ENCODE results near the gene CCDC85C. TPM values are rescaled to one million over a fixed set of nuclear protein-coding genes. Genes with fewer than 3 reads are reported as not detected.
A peak's percentile ranks its signal among the peaks of the same experiment; 100 is the strongest.

Gene CCDC85C
- total and polyA plus RNA-seq, 4 experiments from 2014 or later: 0.36 to 14.4 (median 7.9) TPM

- Histone ChIP-seq H3K4me3 (ENCODE audit: low read length in 2 of 2) (no peak overlapping the region), H3K36me3 (ENCODE audit: insufficient read depth, low read length) (no peaks in the 10 kb centered on the region), H3K27ac (ENCODE audit: low read depth, low read length) (no peak overlapping the region), H3K4me1 (ENCODE audit: insufficient read depth, low read length) (no peaks in the 10 kb centered on the region), H3K9me3 (ENCODE audit: control insufficient read depth in 1 of 2, low read length in 2 of 2) (no peaks in the 10 kb centered on the region), H3K27me3 (ENCODE audit: insufficient read depth, low read length) (no peaks in the 10 kb centered on the region)
- Mint-ChIP-seq H3K4me3 (no peak overlapping the region), H3K27me3 (peaks cover 8 to 9% of the 10 kb centered on the region in 2 donors), H3K4me1 (peaks cover 0 to 9% (median under 1%) of the 10 kb centered on the region in 4 donors), H3K9me3 (no peaks in the 10 kb centered on the region), H3K36me3 (no peaks in the 10 kb centered on the region), H3K27ac (no peak overlapping the region)
- intact Hi-C loops (cut with micrococcal nuclease): no loop called here
- no peak for DNase-seq
- POLR2A ChIA-PET (ENCODE audit: partially characterized antibody): no interaction called here
- CTCF ChIA-PET (ENCODE audit: partially characterized antibody): no interaction called here
Observed at GRCh38 chr14:99611646-99612045, 7.6 kb upstream of the CCDC85C start.

GRCh38 chr14:99609245-99610170 is 5.5 kb upstream of the CCDC85C start:
- Mint-ChIP-seq H3K4me3 (no peak overlapping the region), H3K27ac (peak overlapping the region in 2 of 7 donors; percentile 9 to 10), H3K9me3 (no peaks in the 10 kb centered on the region), H3K27me3 (peaks cover 2% of the 10 kb centered on the region in 2 donors), H3K36me3 (no peaks in the 10 kb centered on the region), H3K4me1 (peaks cover 5 to 17% (median 11%) of the 10 kb centered on the region in 4 donors)
- Histone ChIP-seq H3K27me3 (ENCODE audit: insufficient read depth, low read length) (no peaks in the 10 kb centered on the region), H3K27ac (ENCODE audit: low read depth, low read length) (no peak overlapping the region), H3K36me3 (ENCODE audit: insufficient read depth, low read length) (no peaks in the 10 kb centered on the region), H3K4me3 (ENCODE audit: low read length in 2 of 2) (no peak overlapping the region), H3K9me3 (ENCODE audit: control insufficient read depth in 1 of 2, low read length in 2 of 2) (no peaks in the 10 kb centered on the region), H3K4me1 (ENCODE audit: insufficient read depth, low read length) (peaks cover 10% of the 10 kb centered on the region)
- CTCF ChIA-PET (ENCODE audit: partially characterized antibody): interaction anchor here (0.7 to 0.9 kb wide), 2 partner anchors 12 to 19 kb away, joined by 3 read pairs; no protein-coding TSS in a partner anchor
- POLR2A ChIA-PET (ENCODE audit: partially characterized antibody): no interaction called here
- DNase-seq: no peak
- intact Hi-C loops (cut with micrococcal nuclease): loop anchor here (10.0 kb wide), 1 partner anchor 185 kb away; the partner anchor contains the start of gene EML1

- no peak overlapping the region for H3K4me3 ChIP-seq (ENCODE audit: low read length in 2 of 2)
- no peaks in the 10 kb centered on the region for H3K27me3 ChIP-seq (ENCODE audit: insufficient read depth, low read length)
- ChIA-PET POLR2A (ENCODE audit: partially characterized antibody) (no interaction called here), CTCF (ENCODE audit: partially characterized antibody) (no interaction called here)
- Mint-ChIP-seq H3K4me1 (peaks cover 5 to 17% (median 11%) of the 10 kb centered on the region in 4 donors), H3K4me3 (peak overlapping the region in 1 of 8 donors; percentile 35), H3K9me3 (no peaks in the 10 kb centered on the region), H3K36me3 (no peaks in the 10 kb centered on the region), H3K27ac (no peak overlapping the region), H3K27me3 (no peaks in the 10 kb centered on the region)
- intact Hi-C loops (cut with micrococcal nuclease): loop anchor here (10.0 kb wide), 1 partner anchor 186 kb away; the partner anchor contains the start of gene EML1
- peaks cover 10% of the 10 kb centered on the region for H3K4me1 ChIP-seq (ENCODE audit: insufficient read depth, low read length)
- DNase-seq: no peak
- no peaks in the 10 kb centered on the region for H3K9me3 ChIP-seq (ENCODE audit: control insufficient read depth in 1 of 2, low read length in 2 of 2)
- H3K36me3 ChIP-seq (ENCODE audit: insufficient read depth, low read length): no peaks in the 10 kb centered on the region
- H3K27ac ChIP-seq (ENCODE audit: low read depth, low read length): no peak overlapping the region
Observed at GRCh38 chr14:99608591-99608990, 4.6 kb upstream of the CCDC85C start.

- Mint-ChIP-seq H3K4me1 (peaks cover 18 to 32% (median 25%) of the 10 kb centered on the region in 4 donors), H3K9me3 (no peaks in the 10 kb centered on the region), H3K36me3 (no peaks in the 10 kb centered on the region), H3K4me3 (peak overlapping the region in 3 of 8 donors; percentile 7 to 49 (median 17)), H3K27ac (peak overlapping the region in 2 of 7 donors; percentile 61 to 84), H3K27me3 (no peaks in the 10 kb centered on the region)
- Histone ChIP-seq H3K9me3 (ENCODE audit: control insufficient read depth in 1 of 2, low read length in 2 of 2) (no peaks in the 10 kb centered on the region), H3K27ac (ENCODE audit: low read depth, low read length) (no peak overlapping the region), H3K36me3 (ENCODE audit: insufficient read depth, low read length) (no peaks in the 10 kb centered on the region), H3K4me1 (ENCODE audit: insufficient read depth, low read length) (peaks cover 28% of the 10 kb centered on the region), H3K4me3 (ENCODE audit: low read length in 2 of 2) (no peak overlapping the region), H3K27me3 (ENCODE audit: insufficient read depth, low read length) (no peaks in the 10 kb centered on the region)
- CTCF ChIA-PET (ENCODE audit: partially characterized antibody): interaction anchor here (1.1 to 1.5 kb wide), 4 partner anchors 12 to 22 kb away, joined by 3 to 4 read pairs (median 4); no protein-coding TSS in a partner anchor
- POLR2A ChIA-PET (ENCODE audit: partially characterized antibody): interaction anchor here (1.0 to 3.7 kb wide), 4 partner anchors 12 to 125 kb away, joined by 3 to 41 read pairs (median 26); partner anchors contain the start of genes CCNK, CYP46A1 and SETD3
- intact Hi-C loops (cut with micrococcal nuclease): loop anchor here (10.0 kb wide), 1 partner anchor 188 kb away; the partner anchor contains the start of gene EML1
- no peak for DNase-seq
Observed at GRCh38 chr14:99606359-99606758, 2.4 kb upstream of the CCDC85C start.

GRCh38 chr14:99605299-99605961 is 1.4 kb upstream of the CCDC85C start:
- intact Hi-C loops (cut with micrococcal nuclease): loop anchor here (2.0 to 10.0 kb wide), 2 partner anchors 87 to 189 kb away; partner anchors contain the start of gene EML1
- H3K4me1 Mint-ChIP-seq: peaks cover 20 to 42% (median 31%) of the 10 kb centered on the region in 4 donors
- CTCF ChIA-PET (ENCODE audit: partially characterized antibody): interaction anchor here (1.1 to 1.5 kb wide), 6 partner anchors 11 to 89 kb away, joined by 3 to 8 read pairs (median 4); no protein-coding TSS in a partner anchor
- Histone ChIP-seq H3K4me1 (ENCODE audit: insufficient read depth, low read length) (peaks cover 37% of the 10 kb centered on the region), H3K4me3 (ENCODE audit: low read length in 2 of 2) (peak overlapping the region; percentile 47 to 84), H3K27ac (ENCODE audit: low read depth, low read length) (peak overlapping the region; percentile 84), H3K27me3 (ENCODE audit: insufficient read depth, low read length) (no peaks in the 10 kb centered on the region), H3K36me3 (ENCODE audit: insufficient read depth, low read length) (no peaks in the 10 kb centered on the region), H3K9me3 (ENCODE audit: control insufficient read depth in 1 of 2, low read length in 2 of 2) (no peaks in the 10 kb centered on the region)
- peak overlapping the region; percentile 84 to 99 (median 95) for H3K27ac Mint-ChIP-seq
- no peaks in the 10 kb centered on the region for H3K36me3 Mint-ChIP-seq
- DNase-seq: peak; percentile 79 to 88 (median 83)
- no peaks in the 10 kb centered on the region for H3K9me3 Mint-ChIP-seq
- POLR2A ChIA-PET (ENCODE audit: partially characterized antibody): interaction anchor here (0.8 to 3.7 kb wide), 6 partner anchors 11 to 124 kb away, joined by 3 to 41 read pairs (median 16); partner anchors contain the start of genes CCNK, CYP46A1 and SETD3
- H3K27me3 Mint-ChIP-seq: no peaks in the 10 kb centered on the region
- H3K4me3 Mint-ChIP-seq: peak overlapping the region; percentile 88 to 95 (median 93)

- peaks cover 21 to 46% (median 35%) of the 10 kb centered on the region in 4 donors for H3K4me1 Mint-ChIP-seq
- ChIA-PET POLR2A (ENCODE audit: partially characterized antibody) (interaction anchor here (0.7 to 3.7 kb wide), 9 partner anchors 10 to 188 kb away, joined by 3 to 41 read pairs (median 7); partner anchors contain the start of genes CCNK, CYP46A1 and SETD3), CTCF (ENCODE audit: partially characterized antibody) (interaction anchor here (1.1 to 1.5 kb wide), 5 partner anchors 11 to 88 kb away, joined by 3 to 8 read pairs (median 4); no protein-coding TSS in a partner anchor)
- H3K4me1 ChIP-seq (ENCODE audit: insufficient read depth, low read length): peaks cover 43% of the 10 kb centered on the region
- no peaks in the 10 kb centered on the region for H3K27me3 Mint-ChIP-seq
- no peaks in the 10 kb centered on the region for H3K9me3 Mint-ChIP-seq
- H3K27me3 ChIP-seq (ENCODE audit: insufficient read depth, low read length): no peaks in the 10 kb centered on the region
- H3K9me3 ChIP-seq (ENCODE audit: control insufficient read depth in 1 of 2, low read length in 2 of 2): no peaks in the 10 kb centered on the region
- intact Hi-C loops (cut with micrococcal nuclease): loop anchor here (1.0 to 10.0 kb wide), 5 partner anchors 79 to 942 kb away; partner anchors contain the start of genes CCNK, CYP46A1 and EML1
- no peaks in the 10 kb centered on the region for H3K36me3 ChIP-seq (ENCODE audit: insufficient read depth, low read length)
- H3K27ac ChIP-seq (ENCODE audit: low read depth, low read length): peak overlapping the region; percentile 84
- H3K4me3 Mint-ChIP-seq: peak overlapping the region; percentile 88 to 95 (median 93)
- peak overlapping the region; percentile 84 to 99 (median 95) for H3K27ac Mint-ChIP-seq
- peak overlapping the region; percentile 47 to 84 for H3K4me3 ChIP-seq (ENCODE audit: low read length in 2 of 2)
- H3K36me3 Mint-ChIP-seq: no peaks in the 10 kb centered on the region
- no peak for DNase-seq
Observed at GRCh38 chr14:99604766-99605298, 825 bp upstream of the CCDC85C start.
